Measurements from ENCODE around the gene SMIM35.

DNA sequence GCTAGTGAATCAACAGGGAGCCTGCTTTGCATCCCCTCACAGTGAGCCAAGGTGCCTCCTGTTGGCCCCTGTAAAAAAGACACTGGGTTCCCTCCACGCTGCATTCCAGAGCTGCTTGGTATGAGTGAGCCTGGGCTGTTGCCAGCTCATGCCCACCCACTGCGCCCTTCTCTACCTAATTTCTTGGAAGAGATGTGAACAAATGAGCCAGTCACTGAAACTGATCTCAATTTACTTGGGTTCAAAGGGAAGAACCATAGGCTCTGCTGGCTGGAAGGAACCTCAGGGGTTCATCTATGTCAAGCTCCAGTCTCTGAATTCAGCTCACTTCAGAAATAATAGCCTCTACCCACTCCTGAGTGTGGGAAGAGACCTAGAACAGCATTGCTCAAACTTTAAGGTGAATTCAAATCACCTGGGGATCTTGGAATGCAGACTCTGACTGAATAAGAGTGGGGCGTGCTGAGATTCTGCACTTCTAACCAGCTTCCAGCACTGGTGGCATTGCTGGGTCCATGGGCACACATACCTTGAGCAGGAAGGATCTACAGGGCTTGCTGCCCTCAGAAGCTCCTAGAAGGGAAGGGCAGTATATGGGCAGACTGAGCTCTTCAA lies 15.2 kb downstream of the SMIM35 start:
- TF ChIP-seq ZNF544 (tag by site-specific recombination; IDR thresholded peaks at IDR 0.05) (no peak), ZBTB20 (tag by site-specific recombination; IDR thresholded peaks at IDR 0.05) (no peak), YY1 (tag by site-specific recombination; IDR thresholded peaks at IDR 0.05) (no peak), KLF16 (tag by site-specific recombination; IDR thresholded peaks at IDR 0.05) (no peak), ZNF23 (tag by site-specific recombination; IDR thresholded peaks at IDR 0.05; ENCODE audit: borderline replicate concordance) (no peak)
- TF ChIP-seq, protein P1, sequence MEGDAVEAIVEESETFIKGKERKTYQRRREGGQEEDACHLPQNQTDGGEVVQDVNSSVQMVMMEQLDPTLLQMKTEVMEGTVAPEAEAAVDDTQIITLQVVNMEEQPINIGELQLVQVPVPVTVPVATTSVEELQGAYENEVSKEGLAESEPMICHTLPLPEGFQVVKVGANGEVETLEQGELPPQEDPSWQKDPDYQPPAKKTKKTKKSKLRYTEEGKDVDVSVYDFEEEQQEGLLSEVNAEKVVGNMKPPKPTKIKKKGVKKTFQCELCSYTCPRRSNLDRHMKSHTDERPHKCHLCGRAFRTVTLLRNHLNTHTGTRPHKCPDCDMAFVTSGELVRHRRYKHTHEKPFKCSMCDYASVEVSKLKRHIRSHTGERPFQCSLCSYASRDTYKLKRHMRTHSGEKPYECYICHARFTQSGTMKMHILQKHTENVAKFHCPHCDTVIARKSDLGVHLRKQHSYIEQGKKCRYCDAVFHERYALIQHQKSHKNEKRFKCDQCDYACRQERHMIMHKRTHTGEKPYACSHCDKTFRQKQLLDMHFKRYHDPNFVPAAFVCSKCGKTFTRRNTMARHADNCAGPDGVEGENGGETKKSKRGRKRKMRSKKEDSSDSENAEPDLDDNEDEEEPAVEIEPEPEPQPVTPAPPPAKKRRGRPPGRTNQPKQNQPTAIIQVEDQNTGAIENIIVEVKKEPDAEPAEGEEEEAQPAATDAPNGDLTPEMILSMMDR (tag by site-specific recombination; IDR thresholded peaks at IDR 0.05): no peak
- TF ChIP-seq, protein P2, sequence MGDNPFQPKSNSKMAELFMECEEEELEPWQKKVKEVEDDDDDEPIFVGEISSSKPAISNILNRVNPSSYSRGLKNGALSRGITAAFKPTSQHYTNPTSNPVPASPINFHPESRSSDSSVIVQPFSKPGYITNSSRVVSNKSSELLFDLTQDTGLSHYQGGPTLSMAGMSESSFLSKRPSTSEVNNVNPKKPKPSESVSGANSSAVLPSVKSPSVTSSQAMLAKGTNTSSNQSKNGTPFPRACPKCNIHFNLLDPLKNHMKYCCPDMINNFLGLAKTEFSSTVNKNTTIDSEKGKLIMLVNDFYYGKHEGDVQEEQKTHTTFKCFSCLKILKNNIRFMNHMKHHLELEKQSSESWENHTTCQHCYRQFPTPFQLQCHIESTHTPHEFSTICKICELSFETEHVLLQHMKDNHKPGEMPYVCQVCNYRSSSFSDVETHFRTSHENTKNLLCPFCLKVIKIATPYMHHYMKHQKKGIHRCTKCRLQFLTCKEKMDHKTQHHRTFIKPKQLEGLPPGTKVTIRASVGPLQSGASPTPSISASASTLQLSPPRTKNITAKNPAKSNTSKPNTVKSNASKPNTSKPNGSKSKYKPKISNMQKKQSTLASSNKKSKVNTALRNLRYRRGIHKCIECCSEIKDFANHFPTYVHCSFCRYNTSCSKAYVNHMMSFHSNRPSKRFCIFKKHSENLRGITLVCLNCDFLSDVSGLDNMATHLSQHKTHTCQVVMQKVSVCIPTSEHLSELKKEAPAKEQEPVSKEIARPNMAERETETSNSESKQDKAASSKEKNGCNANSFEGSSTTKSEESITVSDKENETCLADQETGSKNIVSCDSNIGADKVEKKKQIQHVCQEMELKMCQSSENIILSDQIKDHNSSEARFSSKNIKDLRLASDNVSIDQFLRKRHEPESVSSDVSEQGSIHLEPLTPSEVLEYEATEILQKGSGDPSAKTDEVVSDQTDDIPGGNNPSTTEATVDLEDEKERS (tag by site-specific recombination; IDR thresholded peaks at IDR 0.05): no peak
- TF ChIP-seq, protein P3, sequence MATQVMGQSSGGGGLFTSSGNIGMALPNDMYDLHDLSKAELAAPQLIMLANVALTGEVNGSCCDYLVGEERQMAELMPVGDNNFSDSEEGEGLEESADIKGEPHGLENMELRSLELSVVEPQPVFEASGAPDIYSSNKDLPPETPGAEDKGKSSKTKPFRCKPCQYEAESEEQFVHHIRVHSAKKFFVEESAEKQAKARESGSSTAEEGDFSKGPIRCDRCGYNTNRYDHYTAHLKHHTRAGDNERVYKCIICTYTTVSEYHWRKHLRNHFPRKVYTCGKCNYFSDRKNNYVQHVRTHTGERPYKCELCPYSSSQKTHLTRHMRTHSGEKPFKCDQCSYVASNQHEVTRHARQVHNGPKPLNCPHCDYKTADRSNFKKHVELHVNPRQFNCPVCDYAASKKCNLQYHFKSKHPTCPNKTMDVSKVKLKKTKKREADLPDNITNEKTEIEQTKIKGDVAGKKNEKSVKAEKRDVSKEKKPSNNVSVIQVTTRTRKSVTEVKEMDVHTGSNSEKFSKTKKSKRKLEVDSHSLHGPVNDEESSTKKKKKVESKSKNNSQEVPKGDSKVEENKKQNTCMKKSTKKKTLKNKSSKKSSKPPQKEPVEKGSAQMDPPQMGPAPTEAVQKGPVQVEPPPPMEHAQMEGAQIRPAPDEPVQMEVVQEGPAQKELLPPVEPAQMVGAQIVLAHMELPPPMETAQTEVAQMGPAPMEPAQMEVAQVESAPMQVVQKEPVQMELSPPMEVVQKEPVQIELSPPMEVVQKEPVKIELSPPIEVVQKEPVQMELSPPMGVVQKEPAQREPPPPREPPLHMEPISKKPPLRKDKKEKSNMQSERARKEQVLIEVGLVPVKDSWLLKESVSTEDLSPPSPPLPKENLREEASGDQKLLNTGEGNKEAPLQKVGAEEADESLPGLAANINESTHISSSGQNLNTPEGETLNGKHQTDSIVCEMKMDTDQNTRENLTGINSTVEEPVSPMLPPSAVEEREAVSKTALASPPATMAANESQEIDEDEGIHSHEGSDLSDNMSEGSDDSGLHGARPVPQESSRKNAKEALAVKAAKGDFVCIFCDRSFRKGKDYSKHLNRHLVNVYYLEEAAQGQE (tag by site-specific recombination; IDR thresholded peaks at IDR 0.05): no peak
- TF ChIP-seq, protein P4, sequence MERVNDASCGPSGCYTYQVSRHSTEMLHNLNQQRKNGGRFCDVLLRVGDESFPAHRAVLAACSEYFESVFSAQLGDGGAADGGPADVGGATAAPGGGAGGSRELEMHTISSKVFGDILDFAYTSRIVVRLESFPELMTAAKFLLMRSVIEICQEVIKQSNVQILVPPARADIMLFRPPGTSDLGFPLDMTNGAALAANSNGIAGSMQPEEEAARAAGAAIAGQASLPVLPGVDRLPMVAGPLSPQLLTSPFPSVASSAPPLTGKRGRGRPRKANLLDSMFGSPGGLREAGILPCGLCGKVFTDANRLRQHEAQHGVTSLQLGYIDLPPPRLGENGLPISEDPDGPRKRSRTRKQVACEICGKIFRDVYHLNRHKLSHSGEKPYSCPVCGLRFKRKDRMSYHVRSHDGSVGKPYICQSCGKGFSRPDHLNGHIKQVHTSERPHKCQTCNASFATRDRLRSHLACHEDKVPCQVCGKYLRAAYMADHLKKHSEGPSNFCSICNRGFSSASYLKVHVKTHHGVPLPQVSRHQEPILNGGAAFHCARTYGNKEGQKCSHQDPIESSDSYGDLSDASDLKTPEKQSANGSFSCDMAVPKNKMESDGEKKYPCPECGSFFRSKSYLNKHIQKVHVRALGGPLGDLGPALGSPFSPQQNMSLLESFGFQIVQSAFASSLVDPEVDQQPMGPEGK (tag by site-specific recombination; IDR thresholded peaks at IDR 0.05): no peak
